Measurements from ENCODE around the gene CFAP251. TPM values are rescaled to one million over a fixed set of nuclear protein-coding genes. Genes with fewer than 3 reads are reported as not detected.
A peak's percentile ranks its signal among the peaks of the same experiment; 100 is the strongest.

Gene CFAP251
- total and polyA plus RNA-seq, 2 of the 8 experiments (the other 6 are each of a cell fraction or from before 2014, with no cell fraction given), result 1.8 to 2.9 TPM

GRCh38 chr12:121926874-121927706 is 8.7 kb downstream of the CFAP251 start:
- Histone ChIP-seq H3K4ac (replicated peaks; ENCODE audit: insufficient read length, low read depth, low read length) (no peak overlapping the region), H3K18ac (ENCODE audit: extremely low read depth, low read length) (no peak overlapping the region; the same call in 1 of the 2 replicates), H4K91ac (replicated peaks; ENCODE audit: insufficient read length, low read length) (peak overlapping the region; percentile 45), H3K9ac (replicated peaks in 1 of 4; ENCODE audit: extremely low read depth in 1 of 4, low read depth in 3 of 4, low read length in 3 of 4) (no peak overlapping the region; a peak in 1 of 7 replicates), H3K23ac (ENCODE audit: insufficient read length) (no peak overlapping the region), H3K36me3 (ENCODE audit: control insufficient read depth in 2 of 4, insufficient read depth in 4 of 4, low read length in 3 of 4) (no peaks in the 10 kb centered on the region; a peak in 1 of 8 replicates), H3K4me3 (ENCODE audit: extremely low read depth in 1 of 4, insufficient read depth in 2 of 4, low read depth in 3 of 4, low read length in 4 of 4) (no peak overlapping the region; a peak in 1 of 8 replicates), H3K79me1 (ENCODE audit: low read depth, low read length) (no peaks in the 10 kb centered on the region), H4K20me1 (replicated peaks in 1 of 2; ENCODE audit: control insufficient read depth in 1 of 2, insufficient read depth in 2 of 2, low read length in 2 of 2) (no peaks in the 10 kb centered on the region), H2AK5ac (ENCODE audit: low read depth, low read length) (peak overlapping the region; percentile 82; the same call in 1 of the 2 replicates), H2AFZ (ENCODE audit: low read length) (0 out of 2 replicates have a peak overlapping the region, but pooled peaks have one; percentile 52), H2BK20ac (ENCODE audit: low read length) (0 out of 2 replicates have a peak overlapping the region, but pooled peaks have one; percentile 90), H4K5ac (ENCODE audit: insufficient read length, low read depth, low read length) (no peak overlapping the region), H2BK15ac (ENCODE audit: low read length) (no peak overlapping the region; the same call in 1 of the 2 replicates), H2BK120ac (replicated peaks; ENCODE audit: low read depth, low read length) (no peak overlapping the region), H3K23me2 (ENCODE audit: low read depth, low read length) (no peaks in the 10 kb centered on the region; the same call in 1 of the 2 replicates), H2BK12ac (ENCODE audit: low read depth, low read length) (peak overlapping the region; percentile 97; the same call in 1 of the 2 replicates), H3K14ac (ENCODE audit: insufficient read length) (no peak overlapping the region), H3K27ac (ENCODE audit: low read depth, low read length) (no peak overlapping the region), H3K79me2 (ENCODE audit: control insufficient read depth in 1 of 2, insufficient read depth in 2 of 2, low read length in 2 of 2) (no peaks in the 10 kb centered on the region), H3K56ac (replicated peaks; ENCODE audit: insufficient read length, low read depth, low read length) (no peak overlapping the region), H4K8ac (ENCODE audit: extremely low read depth, insufficient read depth, low read length) (no peak overlapping the region), H3K4me2 (ENCODE audit: insufficient read depth in 1 of 2, low read depth in 2 of 2, low read length in 2 of 2) (peak overlapping the region in 1 of 2 experiments; percentile 25; a peak in 2 of 4 replicates), H3K27me3 (replicated peaks in 1 of 4; ENCODE audit: control insufficient read depth in 3 of 4, extremely low read depth in 1 of 4, insufficient read depth in 3 of 4, low read length in 3 of 4) (no peaks in the 10 kb centered on the region), H2BK5ac (ENCODE audit: low read depth, low read length) (peak overlapping the region; percentile 78; the same call in 1 of the 2 replicates), H3K4me1 (replicated peaks in 1 of 4; ENCODE audit: control insufficient read depth in 3 of 4, insufficient read depth in 4 of 4, low read length in 3 of 4) (peaks cover 0 to 11% (median 0%) of the 10 kb centered on the region in 4 experiments; a peak in 2 of 7 replicates), H3K9me3 (ENCODE audit: insufficient read depth in 2 of 2, low read depth in 1 of 2, low read length in 1 of 2) (no peaks in the 10 kb centered on the region)
- no peak for TF ChIP-seq CEBPB (IDR thresholded peaks at IDR 0.05; ENCODE audit: low read depth, low read length)
- 0 out of 2 replicates have a peak, but pooled peaks have one; percentile 39 for TF ChIP-seq TEAD4 (IDR thresholded peaks at IDR 0.05; ENCODE audit: low read depth, low read length)
- WGBS, 2 experiments (ENCODE audit: extremely low coverage in 1 of 2, insufficient coverage in 1 of 2, insufficient read length in 1 of 2, insufficient replicate concordance in 2 of 2, low coverage in 1 of 2, low lambda C conversion rate in 2 of 2, missing lambda C conversion rate in 1 of 2), result 69% methylated on average over 6 of the region's 7 CpGs; no CpG with 5 or more reads in 1 of the 2 experiments
- DNase-seq (ENCODE audit: low read depth in 1 of 2, low spot score in 2 of 2), result no peak
- FAIRE-seq, result no peak
- CTCF ChIA-PET (ENCODE audit: partially characterized antibody), result interaction anchor here (1.0 to 1.6 kb wide), 5 partner anchors 9 to 132 kb away, joined by 3 to 6 read pairs (median 3); partner anchors contain the start of genes CFAP251 and PSMD9
- POLR2A ChIA-PET (ENCODE audit: partially characterized antibody), result interaction anchor here (0.7 to 1.2 kb wide), 4 partner anchors 11 to 36 kb away, joined by 3 to 4 read pairs (median 4); no protein-coding TSS in a partner anchor

Measured in H1 (cell line).